ENCODE results near the gene PMS2. TPM values are rescaled to one million over a fixed set of nuclear protein-coding genes. Genes with fewer than 3 reads are reported as not detected.

Gene PMS2
- total and polyA plus RNA-seq, 9 of the 15 experiments (the other 6 are each of a cell fraction or from before 2014, with no cell fraction given), result 4.9 to 27.6 (median 16.5) TPM

DNA sequence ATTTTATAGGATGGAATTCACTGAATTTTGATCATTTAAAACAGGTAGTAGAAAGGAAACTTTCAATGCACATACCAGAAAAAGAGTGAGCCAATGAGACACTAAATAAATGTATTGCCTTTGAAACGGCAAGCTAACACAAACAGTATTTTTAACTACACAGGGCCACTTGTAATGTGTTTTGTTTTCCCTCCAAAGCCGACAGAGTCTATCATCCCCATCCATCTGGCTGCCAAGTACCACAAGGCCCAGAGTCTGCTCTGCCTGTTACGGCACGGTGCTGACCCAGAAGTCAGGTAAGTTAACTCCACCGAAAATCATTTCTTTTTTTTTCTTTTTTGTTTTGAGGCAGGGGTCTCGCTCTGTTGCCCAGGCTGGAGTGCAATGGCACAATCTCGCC is 23.8 kb upstream of the PMS2 start:
- no peak for DNase-seq (ENCODE audit: extremely low read depth in 1 of 4, low spot score in 3 of 4)
- intact Hi-C loops (cut with micrococcal nuclease) (no loop called here), in situ Hi-C loops (cut with MboI) (no loop called here)
- POLR2A ChIA-PET, result interaction anchor here (0.8 to 2.5 kb wide), 3 partner anchors 8 to 24 kb away, joined by 3 to 8 read pairs (median 4); partner anchors contain the start of genes AIMP2 and PMS2
- no peaks in the 10 kb centered on the region; the same call in 1 of the 2 replicates for H4K20me1 ChIP-seq (replicated peaks; ENCODE audit: control insufficient read depth, insufficient read depth, low read length)
- H2AFZ ChIP-seq (ENCODE audit: low read depth, low read length), result no peak overlapping the region
- 66% methylated on average over 7 of the region's 7 CpGs for WGBS (ENCODE audit: insufficient coverage, low coverage, missing lambda C conversion rate)
- H3K4me1 ChIP-seq (replicated peaks in 1 of 2; ENCODE audit: control insufficient read depth in 2 of 2, insufficient read depth in 2 of 2, low read length in 2 of 2), result peaks cover 3 to 5% of the 10 kb centered on the region in 2 experiments; a peak in 3 of 5 replicates
- BruUV-seq (replicated peaks), result no TSS peak
- H3K4me3 ChIP-seq, result no peak overlapping the region
- TF ChIP-seq ZNF121 (CRISPR knock-in tag; conservative IDR thresholded peaks at IDR 0.05) (peak; percentile 53; the same call in 1 of the 2 replicates), CBX1 (IDR thresholded peaks at IDR 0.05; ENCODE audit: low read depth) (no peak)
- TF ChIP-seq, protein P1, sequence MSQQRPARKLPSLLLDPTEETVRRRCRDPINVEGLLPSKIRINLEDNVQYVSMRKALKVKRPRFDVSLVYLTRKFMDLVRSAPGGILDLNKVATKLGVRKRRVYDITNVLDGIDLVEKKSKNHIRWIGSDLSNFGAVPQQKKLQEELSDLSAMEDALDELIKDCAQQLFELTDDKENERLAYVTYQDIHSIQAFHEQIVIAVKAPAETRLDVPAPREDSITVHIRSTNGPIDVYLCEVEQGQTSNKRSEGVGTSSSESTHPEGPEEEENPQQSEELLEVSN (IDR thresholded peaks at IDR 0.05; ENCODE audit: borderline replicate concordance in 1 of 2, extremely low read depth in 1 of 2, insufficient read depth in 1 of 2, insufficient read length in 1 of 2, low read depth in 1 of 2, low read length in 1 of 2, poor library complexity in 1 of 2, severe bottlenecking in 1 of 2), result peak in 1 of 2 experiments; percentile 17
- H3K9me3 ChIP-seq (replicated peaks; ENCODE audit: control insufficient read depth, insufficient read depth, low read depth, low read length), result no peaks in the 10 kb centered on the region
- H3K36me3 ChIP-seq (ENCODE audit: control insufficient read depth, insufficient read depth, low read length), result peaks cover 84% of the 10 kb centered on the region
- no peak for FAIRE-seq
- H3K9ac ChIP-seq (ENCODE audit: insufficient read depth in 1 of 2, low read depth in 2 of 2, low read length in 2 of 2), result peak overlapping the region in 1 of 2 experiments; percentile 31; a peak in 1 of 4 replicates
- peak; percentile 49; the same call in 2 of the 3 replicates for ATAC-seq
- no peak overlapping the region for H3K4me2 ChIP-seq (ENCODE audit: insufficient read depth, low read length)
- H3K9me1 ChIP-seq (ENCODE audit: control insufficient read depth, insufficient read depth, low read length), result no peaks in the 10 kb centered on the region
- no peaks in the 10 kb centered on the region for H3K27me3 ChIP-seq (ENCODE audit: control insufficient read depth in 2 of 2, insufficient read depth in 2 of 2, low read length in 2 of 2)
- peaks cover 29% of the 10 kb centered on the region; the same call in 2 of the 3 replicates for H3K79me2 ChIP-seq (ENCODE audit: control insufficient read depth, insufficient read depth, low read length)
- peak overlapping the region; percentile 9; the same call in 1 of the 3 replicates for H3K27ac ChIP-seq (ENCODE audit: extremely low read depth, low read depth, low read length)
- CTCF ChIA-PET (ENCODE audit: low intra/inter-chr PET ratio), result no interaction called here
